ENCODE measurements around the gene KRTAP10-8.
"Not testable (repeated sequence)": the region's sequence is repeated elsewhere in the genome, so short reads cannot be mapped to it uniquely, and the experiment has no call there.

The KRTAP10-8 gene

GRCh38 chr21:44646366-44647221 lies 34.7 kb downstream of the KRTAP10-8 start, which contains the start of gene KRTAP10-11:
Gene KRTAP10-11 (plus strand): TSS chr21:44646414. CDS start chr21:44646459, 45 bp downstream.
- not testable (repeated sequence) for DNase-seq (ENCODE audit: low read depth in 2 of 2)

GRCh38 chr21:44647222-44647552 lies 35.3 kb downstream of the KRTAP10-8 start:
- no peak for DNase-seq (ENCODE audit: low read depth in 2 of 2)

- no peak for DNase-seq (ENCODE audit: low read depth in 2 of 2)
These were observed 36.9 kb downstream of the KRTAP10-8 start for GRCh38 chr21:44648557-44649311.

GRCh38 chr21:44649521-44650100 lies 37.7 kb downstream of the KRTAP10-8 start:
- no peak for DNase-seq (ENCODE audit: low read depth in 2 of 2)

- no peak for DNase-seq (ENCODE audit: low read depth in 2 of 2)
These were observed 38.5 kb downstream of the KRTAP10-8 start for GRCh38 chr21:44650265-44650972.

GRCh38 chr21:44650973-44651675 lies 39.2 kb downstream of the KRTAP10-8 start:
- no peak for DNase-seq (ENCODE audit: low read depth in 2 of 2)

- DNase-seq (ENCODE audit: low read depth in 2 of 2): no peak
These were observed 41.2 kb downstream of the KRTAP10-8 start for GRCh38 chr21:44653123-44653522.

- no peak for DNase-seq (ENCODE audit: low read depth in 2 of 2)
These were observed 42.0 kb downstream of the KRTAP10-8 start for GRCh38 chr21:44653656-44654575.

GRCh38 chr21:44654576-44655175 lies 42.8 kb downstream of the KRTAP10-8 start, which contains the start of gene KRTAP12-4:
Gene KRTAP12-4 (minus strand): TSS chr21:44654659. CDS start chr21:44654614, 45 bp downstream.
- DNase-seq (ENCODE audit: low read depth in 2 of 2): no peak

GRCh38 chr21:44656868-44657267 lies 45.0 kb downstream of the KRTAP10-8 start:
- DNase-seq (ENCODE audit: low read depth in 2 of 2): no peak

GRCh38 chr21:44657635-44658540 lies 46.0 kb downstream of the KRTAP10-8 start, which contains the start of gene KRTAP12-3:
Gene KRTAP12-3 (plus strand): TSS chr21:44657932. CDS start chr21:44657980, 48 bp downstream.
- DNase-seq (ENCODE audit: low read depth in 2 of 2): no peak

- DNase-seq (ENCODE audit: low read depth in 2 of 2): no peak
These were observed 46.6 kb downstream of the KRTAP10-8 start for GRCh38 chr21:44658541-44658910.

- no peak for DNase-seq (ENCODE audit: low read depth in 2 of 2)
These were observed 47.2 kb downstream of the KRTAP10-8 start for GRCh38 chr21:44658913-44659595.

GRCh38 chr21:44661567-44661966 lies 49.7 kb downstream of the KRTAP10-8 start:
- not testable (repeated sequence) for DNase-seq (ENCODE audit: low read depth in 2 of 2)
